Neural progenitor cell (in vitro differentiated cells): ENCODE results near the gene UGT2B11. TPM values are rescaled to one million over a fixed set of nuclear protein-coding genes. Genes with fewer than 3 reads are reported as not detected.
"Not testable (repeated sequence)": the region's sequence is repeated elsewhere in the genome, so short reads cannot be mapped to it uniquely, and the experiment has no call there.

Source experiments
- DNase-seq: peaks from one replicate; pipeline ENCODE4 v3.0.0-alpha.2; 2016; ENCODE audit warnings: low spot score
- H2AFZ ChIP-seq: fragments of 200-600 bp; sonication (generic); replicated peaks from 2 replicates; pipeline ENCODE4 v1.6.1; 2016; ENCODE audit warnings: antibody characterized with exemption
- H3F3A ChIP-seq: fragments of 200-600 bp; sonication (generic); 2 replicates; pipeline ENCODE4 v1.6.1; 2016; ENCODE audit warnings: antibody characterized with exemption, low read depth
- H3K27ac ChIP-seq: fragments of 200-600 bp; sonication (generic); 2 replicates; pipeline ENCODE4 v1.5.1; 2016; ENCODE audit warnings: mild to moderate bottlenecking
- H3K27me3 ChIP-seq: fragments of 200-600 bp; sonication (generic); 2 replicates; pipeline ENCODE4 v1.6.1; 2016; ENCODE audit warnings: mild to moderate bottlenecking, moderate library complexity
- H3K36me3 ChIP-seq: fragments of 200-600 bp; sonication (generic); 2 replicates; pipeline ENCODE4 v1.5.1; 2016
- H3K4me1 ChIP-seq: fragments of 200-600 bp; sonication (generic); 2 replicates; pipeline ENCODE4 v1.6.1; 2016; ENCODE audit warnings: mixed run types
- H3K4me2 ChIP-seq: fragments of 200-600 bp; sonication (generic); 2 replicates; pipeline ENCODE4 v1.6.1; 2016
- H3K4me3 ChIP-seq: fragments of 200-600 bp; sonication (generic); 2 replicates; pipeline ENCODE4 v1.5.1; 2016
- H3K79me2 ChIP-seq: fragments of 200-600 bp; sonication (generic); 2 replicates; pipeline ENCODE4 v1.6.1; 2016; ENCODE audit warnings: low read depth
- H3K9ac ChIP-seq: fragments of 200-600 bp; sonication (generic); 2 replicates; pipeline ENCODE4 v1.6.1; 2016
- H3K9me3 ChIP-seq: fragments of 200-600 bp; sonication (generic); 2 replicates; pipeline ENCODE4 v1.5.1; 2016; ENCODE audit warnings: low read depth
- H4K20me1 ChIP-seq: fragments of 200-600 bp; sonication (generic); 2 replicates; pipeline ENCODE4 v1.6.1; 2016; ENCODE audit warnings: low read depth
- H3K27ac Mint-ChIP-seq: 3 replicates; pipeline ENCODE4 v1.8.0; 2021; ENCODE audit warnings: mixed read lengths
- H3K27me3 Mint-ChIP-seq: 2 replicates; pipeline ENCODE4 v1.8.0; 2022; ENCODE audit warnings: low read depth, mild to moderate bottlenecking, inconsistent platforms, moderate library complexity, mixed read lengths; ENCODE audit not compliant: insufficient read depth
- H3K36me3 Mint-ChIP-seq: 3 replicates; pipeline ENCODE4 v1.8.0; 2021; ENCODE audit warnings: mixed read lengths
- H3K4me1 Mint-ChIP-seq: 3 replicates; pipeline ENCODE4 v1.8.0; 2021; ENCODE audit warnings: mixed read lengths
- H3K4me3 Mint-ChIP-seq: 3 replicates; pipeline ENCODE4 v1.8.0; 2021; ENCODE audit warnings: mild to moderate bottlenecking, moderate library complexity, mixed read lengths
- H3K9me3 Mint-ChIP-seq: 3 replicates; pipeline ENCODE4 v1.8.0; 2020; ENCODE audit warnings: mixed read lengths
- CTCF ChIP-seq: fragments of 200-600 bp; sonication (generic); IDR thresholded peaks from 2 replicates; pipeline ENCODE4 v1.5.1; 2017; ENCODE audit warnings: antibody characterized with exemption, mild to moderate bottlenecking
- EZH2 ChIP-seq: fragments of 200-600 bp; sonication (generic); IDR thresholded peaks from 2 replicates; pipeline ENCODE4 v1.6.1; 2017; ENCODE audit warnings: antibody characterized with exemption, mild to moderate bottlenecking, moderate library complexity
- EZH2phosphoT487 ChIP-seq: fragments of 200-600 bp; sonication (generic); IDR thresholded peaks from 2 replicates; pipeline ENCODE4 v1.6.1; 2017; ENCODE audit warnings: antibody characterized with exemption
- total RNA-seq: library from RNA; depleted of rRNA; stranded (reverse); fragments of >200 nt; gene quantifications from 2 replicates; pipeline ENCODE4 v1.2.3, GENCODE V29; 2015; ENCODE audit warnings: low replicate concordance

UGT2B11 gene
- total RNA-seq, 1 donor from 2014 or later, result not detected

GRCh38 chr4:69210911-69211310 is 3.6 kb downstream of the UGT2B11 start:
- no peaks in the 10 kb centered on the region for H3K79me2 ChIP-seq
- no peak overlapping the region for H3K27ac ChIP-seq
- H3K4me2 ChIP-seq, result no peak overlapping the region
- Mint-ChIP-seq H3K27me3 (no peaks in the 10 kb centered on the region), H3K36me3 (no peaks in the 10 kb centered on the region), H3K27ac (no peak overlapping the region), H3K9me3 (no peaks in the 10 kb centered on the region), H3K4me1 (no peaks in the 10 kb centered on the region), H3K4me3 (no peak overlapping the region)
- no peak overlapping the region for H2AFZ ChIP-seq
- H3K36me3 ChIP-seq, result no peaks in the 10 kb centered on the region
- DNase-seq, result no peak
- H4K20me1 ChIP-seq, result no peaks in the 10 kb centered on the region
- H3F3A ChIP-seq, result no peaks in the 10 kb centered on the region
- H3K4me3 ChIP-seq, result no peak overlapping the region
- H3K4me1 ChIP-seq, result no peaks in the 10 kb centered on the region
- no peak for TF ChIP-seq EZH2phosphoT487
- TF ChIP-seq CTCF, result no peak
- no peak for TF ChIP-seq EZH2
- H3K27me3 ChIP-seq, result no peaks in the 10 kb centered on the region
- no peak overlapping the region for H3K9ac ChIP-seq
- no peaks in the 10 kb centered on the region for H3K9me3 ChIP-seq

GRCh38 chr4:69198506-69198905 is 16.0 kb downstream of the UGT2B11 start:
- H3K4me3 Mint-ChIP-seq, H3K36me3 Mint-ChIP-seq, DNase-seq, H3K4me3 ChIP-seq, H3K27me3 Mint-ChIP-seq, H3K9me3 ChIP-seq, H3K79me2 ChIP-seq, H3K4me2 ChIP-seq, H3K9me3 Mint-ChIP-seq, H2AFZ ChIP-seq, H4K20me1 ChIP-seq, H3F3A ChIP-seq, H3K4me1 Mint-ChIP-seq, H3K36me3 ChIP-seq, H3K4me1 ChIP-seq, H3K27ac ChIP-seq, H3K27me3 ChIP-seq, H3K9ac ChIP-seq: not testable (repeated sequence)
- H3K27ac Mint-ChIP-seq, result peak overlapping the region; percentile 41

- H3K9me3 Mint-ChIP-seq, result no peaks in the 10 kb centered on the region
- Histone ChIP-seq H3K9ac (no peak overlapping the region), H3F3A (no peaks in the 10 kb centered on the region), H3K4me1 (peaks cover 5% of the 10 kb centered on the region), H3K79me2 (no peaks in the 10 kb centered on the region), H2AFZ (no peak overlapping the region), H3K27ac (no peak overlapping the region), H3K4me2 (no peak overlapping the region), H4K20me1 (no peaks in the 10 kb centered on the region), H3K9me3 (no peaks in the 10 kb centered on the region), H3K4me3 (no peak overlapping the region), H3K36me3 (no peaks in the 10 kb centered on the region), H3K27me3 (no peaks in the 10 kb centered on the region)
- H3K4me3 Mint-ChIP-seq, result no peak overlapping the region
- H3K4me1 Mint-ChIP-seq, result peaks cover 4% of the 10 kb centered on the region
- DNase-seq, result no peak
- peaks cover 2% of the 10 kb centered on the region for H3K27me3 Mint-ChIP-seq
- H3K27ac Mint-ChIP-seq, result no peak overlapping the region
- no peaks in the 10 kb centered on the region for H3K36me3 Mint-ChIP-seq
- TF ChIP-seq CTCF (no peak), EZH2 (no peak), EZH2phosphoT487 (no peak)
Measured at GRCh38 chr4:69196209-69196965, 18.2 kb downstream of the UGT2B11 start.

GRCh38 chr4:69194166-69194565 is 20.4 kb downstream of the UGT2B11 start:
- Histone ChIP-seq H3K4me2 (no peak overlapping the region), H3K4me1 (peaks cover 5% of the 10 kb centered on the region), H3K79me2 (no peaks in the 10 kb centered on the region), H4K20me1 (no peaks in the 10 kb centered on the region), H3K9ac (no peak overlapping the region), H3K36me3 (no peaks in the 10 kb centered on the region), H3K27me3 (no peaks in the 10 kb centered on the region), H2AFZ (no peak overlapping the region), H3K9me3 (no peaks in the 10 kb centered on the region), H3K27ac (no peak overlapping the region), H3F3A (no peaks in the 10 kb centered on the region), H3K4me3 (no peak overlapping the region)
- no peak for DNase-seq
- Mint-ChIP-seq H3K9me3 (no peaks in the 10 kb centered on the region), H3K27me3 (peaks cover 2% of the 10 kb centered on the region), H3K36me3 (no peaks in the 10 kb centered on the region), H3K27ac (no peak overlapping the region), H3K4me3 (no peak overlapping the region), H3K4me1 (peaks cover 4% of the 10 kb centered on the region)
- TF ChIP-seq EZH2phosphoT487 (no peak), CTCF (no peak)

GRCh38 chr4:69191905-69192304 is 22.6 kb downstream of the UGT2B11 start:
- H3F3A ChIP-seq, DNase-seq, H3K4me3 Mint-ChIP-seq, H3K9me3 ChIP-seq, H4K20me1 ChIP-seq, H3K9ac ChIP-seq, H3K4me1 Mint-ChIP-seq, H3K36me3 Mint-ChIP-seq, H3K4me3 ChIP-seq, H3K79me2 ChIP-seq, H3K36me3 ChIP-seq, H2AFZ ChIP-seq, H3K4me1 ChIP-seq, H3K27ac ChIP-seq, H3K4me2 ChIP-seq, H3K9me3 Mint-ChIP-seq, H3K27ac Mint-ChIP-seq, H3K27me3 ChIP-seq, H3K27me3 Mint-ChIP-seq: not testable (repeated sequence)

GRCh38 chr4:69190621-69191020 is 23.9 kb downstream of the UGT2B11 start:
- not testable (repeated sequence) for H3K36me3 ChIP-seq, H3K4me1 ChIP-seq, H3K4me3 ChIP-seq, H3K27ac ChIP-seq, H3K79me2 ChIP-seq, H3K27me3 ChIP-seq, H3K9me3 Mint-ChIP-seq, H2AFZ ChIP-seq, H3K4me2 ChIP-seq, H3K36me3 Mint-ChIP-seq, H4K20me1 ChIP-seq, H3K9ac ChIP-seq, H3K27ac Mint-ChIP-seq, H3K27me3 Mint-ChIP-seq, H3K4me1 Mint-ChIP-seq, H3K4me3 Mint-ChIP-seq, H3F3A ChIP-seq, DNase-seq, H3K9me3 ChIP-seq
